GM12865 (cell line): ENCODE results near the gene WFIKKN2.

ENCODE experiments used
- DNase-seq: peaks from one replicate; pipeline ENCODE4 v3.0.0; 2010; ENCODE audit warnings: low read depth
- H3K4me3 ChIP-seq: 2 replicates; pipeline ENCODE4 v1.5.1; 2011; ENCODE audit warnings: mild to moderate bottlenecking, low read depth, low read length, control low read depth
- CTCF ChIP-seq: IDR thresholded peaks from 2 replicates; pipeline ENCODE4 v1.5.1; 2011; ENCODE audit warnings: low read length, control low read depth, low read depth, inconsistent platforms; ENCODE audit not compliant: insufficient read depth; ENCODE audit errors: missing control alignments

The WFIKKN2 gene

GRCh38 chr17:50835301-50836234 lies at the start of gene WFIKKN2:
TSS of gene WFIKKN2 (plus strand) at chr17:50835586. CDS start at chr17:50835938, 352 bp downstream.
- no peak for TF ChIP-seq CTCF
- DNase-seq = no peak
- no peak within 1 kb of the TSS for H3K4me3 ChIP-seq

GRCh38 chr17:50785946-50786570 lies 49.3 kb upstream of the WFIKKN2 start:
- no peak for DNase-seq
- no peak for TF ChIP-seq CTCF

GRCh38 chr17:50787106-50787505 lies 48.3 kb upstream of the WFIKKN2 start:
- H3K4me3 ChIP-seq = no peak overlapping the region
- DNase-seq = no peak
- TF ChIP-seq CTCF = no peak

More at GRCh38 chr17:50785946-50786570, 49.3 kb upstream of the WFIKKN2 start:
- no peak overlapping the region for H3K4me3 ChIP-seq

- no peak overlapping the region for H3K4me3 ChIP-seq
- no peak for DNase-seq
- TF ChIP-seq CTCF = no peak
Observed at GRCh38 chr17:50790618-50791017, 44.8 kb upstream of the WFIKKN2 start.

GRCh38 chr17:50792132-50792531 lies 43.3 kb upstream of the WFIKKN2 start:
- no peak overlapping the region for H3K4me3 ChIP-seq
- TF ChIP-seq CTCF = no peak
- DNase-seq = no peak

- no peak for TF ChIP-seq CTCF
- H3K4me3 ChIP-seq = no peak overlapping the region
- DNase-seq = no peak
Observed at GRCh38 chr17:50793007-50793406, 42.4 kb upstream of the WFIKKN2 start.

- no peak overlapping the region for H3K4me3 ChIP-seq
- no peak for TF ChIP-seq CTCF
- no peak for DNase-seq
Observed at GRCh38 chr17:50794361-50794760, 41.0 kb upstream of the WFIKKN2 start.
